Measurements from ENCODE around the gene MLF2. TPM values are rescaled to one million over a fixed set of nuclear protein-coding genes. Genes with fewer than 3 reads are reported as not detected.

Gene MLF2
- total RNA-seq, 1 experiment from 2014 or later, result 244 TPM

DNA sequence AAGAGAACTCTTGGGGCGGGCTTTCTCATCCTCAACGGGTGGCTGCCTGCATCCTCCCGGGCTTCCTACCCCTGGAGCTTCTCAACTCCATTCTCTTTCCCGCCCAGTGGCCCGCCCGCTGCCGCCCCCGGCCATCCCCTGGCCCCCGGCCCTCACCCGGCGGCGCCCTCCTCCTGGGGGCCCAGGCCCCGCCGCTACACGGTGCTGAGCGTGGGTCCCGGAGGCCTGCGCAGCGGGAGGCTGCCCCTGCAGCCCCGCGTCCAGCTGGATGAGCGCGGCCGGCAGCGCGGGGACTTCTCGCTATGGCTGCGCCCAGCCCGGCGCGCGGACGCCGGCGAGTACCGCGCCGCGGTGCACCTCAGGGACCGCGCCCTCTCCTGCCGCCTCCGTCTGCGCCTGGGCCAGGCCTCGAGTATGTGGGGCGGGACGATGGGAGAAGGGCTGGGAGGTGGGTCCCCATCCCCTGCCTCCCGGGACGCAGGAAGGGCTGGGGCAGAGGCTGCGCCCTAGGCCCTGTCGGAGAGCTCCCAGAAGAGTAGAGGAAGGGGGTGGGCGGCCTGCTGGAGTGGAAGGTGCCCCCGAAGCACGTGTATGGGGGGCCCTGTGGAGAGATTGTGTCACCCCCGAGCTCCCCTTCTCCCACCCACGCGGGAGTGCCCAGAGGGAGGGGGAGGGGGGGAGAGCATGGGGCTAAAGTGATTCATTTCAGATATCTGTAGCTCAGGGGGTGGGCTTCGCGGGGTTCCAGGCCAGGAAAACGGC is 20.8 kb upstream of the MLF2 start:
- H3K23me2 ChIP-seq (ENCODE audit: insufficient read length, low read depth, low read length, poor library complexity, severe bottlenecking), result peaks cover 20% of the 10 kb centered on the region
- H3K27me3 Mint-ChIP-seq (ENCODE audit: low read depth), result peaks cover 47% of the 10 kb centered on the region
- H3K9me3 ChIP-seq (ENCODE audit: control insufficient read depth, low read depth, low read length), result no peaks in the 10 kb centered on the region
- H3K4me1 Mint-ChIP-seq, result peaks cover 47 to 74% of the 10 kb centered on the region in 2 experiments
- H2BK15ac ChIP-seq (ENCODE audit: low read depth, low read length), result no peak overlapping the region
- H2BK5ac ChIP-seq (ENCODE audit: insufficient read length, low read length), result no peak overlapping the region
- no peak overlapping the region for H4K8ac ChIP-seq (replicated peaks; ENCODE audit: insufficient read length, low read depth, low read length)
- DNase-seq, result no peak
- no peaks in the 10 kb centered on the region for H3K79me2 ChIP-seq (ENCODE audit: insufficient read depth, low read length)
- no peak overlapping the region for H3K9ac ChIP-seq (ENCODE audit: extremely low read depth, insufficient read length, low read length)
- H3K23ac ChIP-seq (ENCODE audit: insufficient read length, low read depth, low read length), result no peak overlapping the region
- peaks cover 5% of the 10 kb centered on the region; the same call in 1 of the 2 replicates for H3K27me3 ChIP-seq (ENCODE audit: insufficient read depth, low read length)
- H3K4me3 Mint-ChIP-seq, result peak overlapping the region; percentile 34 to 74
- no peak overlapping the region for H2BK12ac ChIP-seq (ENCODE audit: insufficient read length, low read depth, low read length)
- peak overlapping the region in 1 of 3 experiments; percentile 53; a peak in 1 of 7 replicates for H3K27ac Mint-ChIP-seq
- H2AFZ ChIP-seq (ENCODE audit: low read length), result no peak overlapping the region
- peaks cover 0 to 3% of the 10 kb centered on the region in 2 experiments; a peak in 2 of 5 replicates for H3K9me3 Mint-ChIP-seq
- H2BK120ac ChIP-seq (ENCODE audit: low read depth, low read length, poor library complexity, severe bottlenecking), result no peak overlapping the region
- no peak overlapping the region for H2AK5ac ChIP-seq (ENCODE audit: insufficient read length, low read length)
- H3K79me1 ChIP-seq (ENCODE audit: insufficient read depth, low read depth, low read length, poor library complexity, severe bottlenecking), result no peaks in the 10 kb centered on the region
- no peak overlapping the region; the same call in 1 of the 2 replicates for H3K14ac ChIP-seq (ENCODE audit: insufficient read depth, low read length)
- no peak overlapping the region for H3T11ph ChIP-seq (ENCODE audit: low read length)
- H3K4ac ChIP-seq (ENCODE audit: low read depth, low read length), result no peak overlapping the region
- no peak overlapping the region for H2BK20ac ChIP-seq (ENCODE audit: low read depth, low read length, poor library complexity, severe bottlenecking)
- no peak overlapping the region for H3K56ac ChIP-seq (ENCODE audit: insufficient read length, low read depth, low read length)
- H3K36me3 Mint-ChIP-seq (ENCODE audit: insufficient read depth in 1 of 3, low read depth in 3 of 3), result peaks cover 23 to 48% (median 48%) of the 10 kb centered on the region in 3 experiments
- H3K18ac ChIP-seq (ENCODE audit: insufficient read length, low read depth, low read length), result no peak overlapping the region
- H3K4me2 ChIP-seq (ENCODE audit: insufficient read depth, insufficient read length, low read length), result peak overlapping the region; percentile 13
- peaks cover 3% of the 10 kb centered on the region; the same call in 1 of the 2 replicates for H3K4me1 ChIP-seq (ENCODE audit: insufficient read depth, low read length)
- no peak overlapping the region for H3K27ac ChIP-seq (ENCODE audit: insufficient read length, low read depth, low read length)
- H4K91ac ChIP-seq (ENCODE audit: insufficient read length, low read depth, low read length), result no peak overlapping the region
- WGBS (ENCODE audit: extremely low coverage, insufficient read length, low lambda C conversion rate), result no CpG with 5 or more reads among the region's 60 CpGs
- TF ChIP-seq, protein P1, sequence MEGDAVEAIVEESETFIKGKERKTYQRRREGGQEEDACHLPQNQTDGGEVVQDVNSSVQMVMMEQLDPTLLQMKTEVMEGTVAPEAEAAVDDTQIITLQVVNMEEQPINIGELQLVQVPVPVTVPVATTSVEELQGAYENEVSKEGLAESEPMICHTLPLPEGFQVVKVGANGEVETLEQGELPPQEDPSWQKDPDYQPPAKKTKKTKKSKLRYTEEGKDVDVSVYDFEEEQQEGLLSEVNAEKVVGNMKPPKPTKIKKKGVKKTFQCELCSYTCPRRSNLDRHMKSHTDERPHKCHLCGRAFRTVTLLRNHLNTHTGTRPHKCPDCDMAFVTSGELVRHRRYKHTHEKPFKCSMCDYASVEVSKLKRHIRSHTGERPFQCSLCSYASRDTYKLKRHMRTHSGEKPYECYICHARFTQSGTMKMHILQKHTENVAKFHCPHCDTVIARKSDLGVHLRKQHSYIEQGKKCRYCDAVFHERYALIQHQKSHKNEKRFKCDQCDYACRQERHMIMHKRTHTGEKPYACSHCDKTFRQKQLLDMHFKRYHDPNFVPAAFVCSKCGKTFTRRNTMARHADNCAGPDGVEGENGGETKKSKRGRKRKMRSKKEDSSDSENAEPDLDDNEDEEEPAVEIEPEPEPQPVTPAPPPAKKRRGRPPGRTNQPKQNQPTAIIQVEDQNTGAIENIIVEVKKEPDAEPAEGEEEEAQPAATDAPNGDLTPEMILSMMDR (conservative IDR thresholded peaks at IDR 0.05), result no peak
- H4K5ac ChIP-seq (ENCODE audit: insufficient read length, low read depth, low read length), result no peak overlapping the region
- no peaks in the 10 kb centered on the region for H4K20me1 ChIP-seq (ENCODE audit: control insufficient read depth, insufficient read depth, insufficient read length)

All from H9 (cell line).